NCI-H1417 (cell line): ENCODE data around the gene KLHL30.

Source experiments
- DNase-seq, 3 experiments: peaks; one replicate each; lab custom pipeline; 2025; lab: John Stamatoyannopoulos, UW

KLHL30 gene

DNA sequence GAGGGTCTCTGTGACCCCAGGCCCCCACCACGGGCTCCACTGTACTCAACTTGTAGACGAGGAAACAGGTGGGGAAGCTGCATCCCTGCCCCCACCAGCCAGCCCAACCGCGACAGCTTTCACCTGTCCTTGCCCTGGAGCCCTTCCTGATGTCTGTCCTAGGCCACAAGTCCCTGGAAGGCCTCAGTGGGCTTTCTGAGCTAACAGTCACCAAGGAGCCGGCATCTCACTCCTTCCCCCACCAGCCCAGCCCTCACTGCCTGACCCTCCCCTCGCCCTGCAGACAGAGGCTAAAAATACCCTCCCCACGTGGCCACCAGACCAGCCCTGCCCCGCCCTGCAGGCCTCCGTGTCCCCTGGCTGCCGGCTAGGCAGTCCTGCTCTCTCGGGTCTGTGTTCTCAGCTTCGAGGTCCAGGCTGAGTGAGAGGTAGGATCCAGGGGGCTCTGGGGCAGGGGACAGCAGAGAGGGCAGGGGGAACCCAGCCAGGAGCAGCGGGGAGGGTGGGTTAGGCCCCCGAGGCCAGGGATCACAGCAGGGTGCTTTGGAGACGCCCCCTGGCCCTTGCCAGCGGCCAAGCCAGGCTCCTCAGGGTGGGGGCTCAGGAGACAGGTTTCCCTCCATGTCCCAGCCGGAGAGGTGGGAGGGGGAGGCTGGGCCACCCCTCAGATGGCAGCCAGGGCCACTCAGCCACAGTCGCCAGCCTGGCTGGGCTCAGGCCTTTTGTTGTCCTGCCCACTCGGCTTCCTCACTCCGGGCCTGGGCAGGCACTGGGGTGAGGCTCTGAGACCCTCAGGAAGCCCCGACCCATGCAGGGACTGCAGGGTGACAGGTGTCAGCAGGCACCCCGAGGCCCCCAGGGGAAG is at the start of gene KLHL30:
Gene KLHL30, plus strand, starts transcription at position 338 of the 865 bp plus-strand sequence. CDS start 2,087 bp downstream, outside the sequence.
- DNase-seq: no peak

GRCh38 chr2:238090887-238091286 is 47.6 kb upstream of the KLHL30 start:
- no peak for DNase-seq

GRCh38 chr2:238091436-238092060 is 46.9 kb upstream of the KLHL30 start:
- DNase-seq: no peak

DNA sequence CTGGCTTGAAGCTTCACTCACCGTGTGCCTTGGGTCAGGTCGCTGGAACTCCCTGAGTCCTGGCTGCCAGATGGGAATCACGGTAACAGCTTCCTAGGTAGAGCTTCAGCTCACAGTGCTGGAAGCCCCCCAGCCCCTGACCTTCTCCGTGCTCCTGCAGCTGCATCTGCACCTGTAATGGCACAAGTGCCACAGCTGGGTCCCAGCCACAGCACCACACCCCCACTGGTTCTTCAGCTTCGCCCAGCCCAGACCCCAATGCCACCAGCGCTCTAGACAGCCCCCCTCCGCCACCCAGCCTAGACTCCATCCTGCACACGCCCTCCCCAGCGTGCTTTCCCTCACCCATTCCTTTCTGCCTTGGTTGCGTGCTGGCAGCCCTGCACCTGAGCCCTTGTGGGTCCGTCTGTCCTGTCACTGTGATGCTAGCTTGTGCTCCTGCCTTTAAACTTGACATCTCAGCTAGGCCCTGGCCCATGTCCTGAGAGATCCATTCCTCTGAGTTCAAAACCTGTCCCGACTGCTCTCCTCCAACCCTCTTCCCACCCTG is 45.9 kb upstream of the KLHL30 start:
- DNase-seq: no peak

GRCh38 chr2:238093181-238094140 is 45.0 kb upstream of the KLHL30 start:
- DNase-seq: no peak

GRCh38 chr2:238094438-238095022 is 43.9 kb upstream of the KLHL30 start:
- DNase-seq: no peak

DNA sequence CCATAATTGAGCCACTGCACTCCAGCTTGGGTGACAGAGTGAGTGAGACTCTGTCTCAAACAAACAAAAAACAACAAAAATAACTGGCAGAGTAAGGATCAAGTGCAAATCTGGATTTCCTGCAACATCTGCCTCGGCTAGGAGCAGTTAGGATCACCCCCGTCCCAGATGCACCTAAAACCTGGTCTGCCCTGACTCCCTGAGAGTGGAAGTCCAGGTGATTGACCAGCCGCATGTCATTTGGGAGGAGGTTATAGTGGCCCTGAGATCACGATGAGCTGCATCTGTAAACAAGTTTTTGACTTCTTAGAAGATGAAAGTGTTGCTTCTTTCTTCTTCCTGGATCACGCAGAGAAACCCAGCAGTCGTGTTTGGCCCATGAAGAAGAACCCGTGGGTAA is 43.3 kb upstream of the KLHL30 start:
- no peak for DNase-seq

- peak in 2 of 3 experiments; percentile 80 to 85 for DNase-seq
These were observed 42.0 kb upstream of the KLHL30 start for GRCh38 chr2:238096311-238097011.

GRCh38 chr2:238097201-238097987 is 41.1 kb upstream of the KLHL30 start:
- DNase-seq: no peak

DNA sequence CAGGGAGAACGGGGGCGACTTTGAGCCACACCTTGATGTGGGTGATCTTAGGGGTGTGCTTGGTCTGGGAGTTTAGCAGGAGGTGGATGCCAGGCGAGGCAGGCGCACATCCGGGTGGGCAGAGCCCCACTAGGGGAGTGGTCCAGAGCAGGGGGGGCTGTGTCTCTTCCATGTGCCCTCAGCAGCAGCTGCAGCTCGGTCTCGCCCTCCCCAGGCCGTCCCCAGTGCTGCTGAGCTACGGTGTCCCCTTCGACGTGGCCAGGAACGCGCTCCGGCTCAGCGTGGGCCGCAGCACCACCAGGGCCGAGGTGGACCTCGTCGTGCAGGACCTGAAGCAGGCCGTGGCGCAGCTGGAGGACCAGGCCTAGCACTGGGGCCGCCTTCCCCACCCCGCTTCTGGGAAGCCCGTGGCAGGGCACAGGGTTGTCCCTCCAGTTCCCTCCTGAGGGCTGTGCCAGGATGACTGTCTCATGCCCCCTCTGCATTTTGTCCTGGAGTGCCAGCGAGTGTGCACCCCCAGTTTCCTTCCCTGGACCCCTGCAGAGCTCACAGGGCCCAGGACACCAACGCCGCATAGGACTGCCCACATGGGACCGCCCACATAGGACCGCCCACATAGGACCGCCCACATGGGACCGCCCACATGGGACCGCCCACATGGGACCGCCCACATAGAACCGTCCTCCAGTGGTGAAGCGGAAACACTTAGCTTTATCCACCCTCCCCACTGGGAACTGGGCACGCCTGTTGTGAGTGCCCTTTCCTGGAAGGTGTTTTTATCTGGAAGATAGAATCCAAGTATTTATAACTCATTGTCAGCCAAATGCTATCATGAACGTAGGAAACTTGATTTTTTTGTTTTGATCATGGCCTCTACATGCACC is 40.2 kb upstream of the KLHL30 start:
- DNase-seq: peak in 1 of 3 experiments; percentile 66

GRCh38 chr2:238098901-238099713 is 39.4 kb upstream of the KLHL30 start:
- no peak for DNase-seq

DNA sequence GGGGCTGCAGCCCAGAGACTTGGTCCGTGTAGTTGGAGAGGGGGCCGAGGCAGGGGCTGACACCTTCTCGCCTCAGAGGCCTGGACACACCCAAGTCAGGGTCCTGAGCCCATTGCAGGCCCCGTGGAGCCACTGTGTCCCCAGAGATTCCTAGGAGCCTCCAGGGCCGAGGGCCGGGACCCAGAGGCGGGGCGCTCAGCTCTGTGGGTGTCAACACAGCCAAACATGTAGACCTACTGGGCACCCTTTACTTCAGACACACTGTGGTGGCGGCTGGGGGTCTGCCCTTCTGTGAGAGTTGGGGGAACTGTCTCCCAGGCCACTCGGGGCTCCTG is 38.8 kb upstream of the KLHL30 start:
- DNase-seq: no peak

GRCh38 chr2:238100049-238100820 is 38.2 kb upstream of the KLHL30 start, which contains the start of gene ESPNL:
Gene ESPNL, plus strand, starts transcription at chr2:238100340. Its CDS starts 80 bp downstream, at chr2:238100420.
- no peak for DNase-seq

DNA sequence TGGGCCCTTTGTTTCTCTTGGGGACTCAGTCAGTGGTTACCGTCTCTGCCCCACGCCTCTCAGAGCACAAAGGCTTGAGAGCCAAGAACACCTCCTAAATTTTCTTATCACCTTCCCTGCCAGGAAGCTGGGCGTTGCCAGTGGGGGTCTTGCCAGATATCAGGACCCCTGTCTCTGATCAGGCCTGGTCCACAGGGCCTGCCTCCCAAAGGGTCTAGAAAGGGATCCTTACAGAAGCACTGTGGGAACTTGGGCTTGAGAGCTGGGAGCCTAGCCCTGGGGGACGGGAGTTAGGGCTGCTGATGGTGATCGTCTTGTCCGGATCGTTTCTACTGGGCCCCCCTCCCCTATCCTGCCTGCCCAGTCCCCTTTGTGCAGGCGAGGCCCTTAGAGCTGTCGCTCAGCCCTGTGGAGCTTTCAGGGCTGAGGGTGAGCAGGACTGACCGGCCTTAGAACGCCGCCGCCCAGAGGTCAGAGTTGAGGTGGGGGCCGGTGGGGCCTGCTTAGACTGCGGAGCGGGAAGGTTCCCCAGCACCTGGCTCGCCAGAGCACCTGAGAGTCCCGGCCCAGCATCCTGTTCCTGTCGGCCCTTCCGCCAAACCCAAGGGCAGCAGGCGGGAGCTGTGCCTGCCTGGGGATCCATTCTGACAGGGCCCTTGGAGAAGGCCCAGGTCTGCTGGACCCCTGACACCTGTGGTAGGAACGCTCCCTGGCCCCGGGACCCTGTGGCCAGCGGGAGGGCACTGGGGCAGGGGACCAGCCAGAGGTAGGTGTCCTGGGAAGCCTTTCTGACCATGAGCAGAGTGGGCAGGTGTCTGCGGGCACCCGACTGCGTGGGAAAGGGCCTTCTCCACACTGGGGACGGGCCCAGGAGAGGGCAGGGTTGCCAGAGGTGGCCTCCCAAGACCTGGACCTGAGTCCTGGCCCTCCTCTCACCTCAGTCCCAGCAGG is 37.4 kb upstream of the KLHL30 start:
- DNase-seq: no peak

DNA sequence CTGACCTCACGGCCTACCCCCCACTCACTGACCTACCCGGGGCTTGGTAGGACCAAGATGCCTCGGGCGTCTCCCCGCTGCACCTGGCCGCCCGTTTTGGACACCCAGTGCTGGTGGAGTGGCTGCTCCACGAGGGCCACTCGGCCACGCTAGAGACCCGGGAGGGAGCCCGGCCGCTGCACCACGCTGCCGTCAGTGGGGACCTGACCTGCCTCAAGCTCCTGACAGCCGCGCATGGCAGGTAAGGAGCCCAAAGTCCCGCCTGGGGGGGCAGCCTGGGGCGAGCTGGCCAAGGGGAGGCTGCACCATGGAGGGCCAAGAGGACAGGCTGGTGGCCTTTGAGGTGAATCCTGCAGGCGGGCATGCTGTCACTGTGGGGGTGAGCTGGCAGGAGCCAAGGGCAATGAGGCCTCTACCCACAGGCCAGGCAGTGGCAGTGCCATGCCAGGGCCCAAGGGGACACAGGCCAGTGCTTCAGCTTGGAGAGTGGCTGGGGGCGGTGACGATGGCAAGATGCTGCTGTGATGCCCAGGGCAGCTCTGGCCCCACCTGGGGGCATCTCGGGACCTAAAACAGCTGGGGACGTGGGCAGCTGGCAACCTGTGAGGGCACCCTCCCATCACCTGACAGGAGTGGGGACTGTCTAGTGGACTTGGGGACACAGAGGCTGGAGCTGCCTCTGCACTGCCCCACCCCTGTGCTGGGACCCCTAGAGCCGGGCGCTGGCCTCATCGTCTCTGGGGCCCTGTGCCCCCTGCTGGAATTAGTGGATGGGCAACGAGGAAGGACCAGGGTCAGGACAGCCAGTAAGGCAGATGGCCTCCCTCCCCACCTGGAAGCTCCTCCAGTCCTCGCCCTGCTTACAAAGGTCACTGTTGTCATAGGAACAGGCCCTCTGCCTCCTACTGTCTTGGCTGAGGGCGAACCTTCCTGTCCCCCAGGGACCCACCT is 36.3 kb upstream of the KLHL30 start:
- DNase-seq: peak in 1 of 3 experiments; percentile 14
